ENCODE results near the gene MLX.

- TF ChIP-seq CTCF (IDR thresholded peaks at IDR 0.05; ENCODE audit: low read depth, low read length, poor library complexity, severe bottlenecking) (no peak), EZH2phosphoT487 (IDR thresholded peaks at IDR 0.05; ENCODE audit: borderline replicate concordance, low read length) (no peak)
These were observed 22.0 kb upstream of the MLX start for GRCh38 chr17:42544874-42545283.

All from DOHH2 (cell line).